COLO668 (cell line): ENCODE results near the gene MMP24.
A peak's percentile ranks its signal among the peaks of the same experiment; 100 is the strongest.

ENCODE experiments used
- DNase-seq: peaks from one replicate; lab custom pipeline; 2025; ENCODE audit not compliant: unreplicated experiment; lab: John Stamatoyannopoulos, UW

The MMP24 gene

GRCh38 chr20:35277127-35277526, 50.6 kb downstream of the MMP24 start:
- no peak for DNase-seq

GRCh38 chr20:35277531-35278395, 51.3 kb downstream of the MMP24 start, which contains the start of gene MMP24OS:
TSS of gene MMP24OS (minus strand) at chr20:35278122. CDS start at chr20:35277929, 193 bp downstream.
- DNase-seq: peak; percentile 97

GRCh38 chr20:35279040-35279439, 52.5 kb downstream of the MMP24 start:
- DNase-seq: no peak

GRCh38 chr20:35279533-35280174, 53.2 kb downstream of the MMP24 start:
- DNase-seq: no peak

- no peak for DNase-seq
Measured at GRCh38 chr20:35280523-35280922, 54.0 kb downstream of the MMP24 start.

GRCh38 chr20:35281506-35282101, 55.1 kb downstream of the MMP24 start:
- no peak for DNase-seq

GRCh38 chr20:35283441-35284266, 57.2 kb downstream of the MMP24 start:
- DNase-seq: no peak

- peak; percentile 94 for DNase-seq
Measured at GRCh38 chr20:35284267-35284991, 57.9 kb downstream of the MMP24 start, which contains the start of gene EIF6. TSS of gene EIF6 (minus strand) at chr20:35284772. CDS start at chr20:35284487, 285 bp downstream.

- peak; percentile 48 for DNase-seq
Measured at GRCh38 chr20:35284992-35285805, 58.7 kb downstream of the MMP24 start.

- DNase-seq: peak; percentile 31
Measured at GRCh38 chr20:35285806-35286076, 59.3 kb downstream of the MMP24 start.

GRCh38 chr20:35286077-35286898, 59.8 kb downstream of the MMP24 start:
- DNase-seq: no peak

GRCh38 chr20:35286899-35287508, 60.5 kb downstream of the MMP24 start:
- DNase-seq: no peak

GRCh38 chr20:35287509-35288324, 61.2 kb downstream of the MMP24 start:
- no peak for DNase-seq

GRCh38 chr20:35288325-35289060, 62.0 kb downstream of the MMP24 start:
- DNase-seq: no peak

GRCh38 chr20:35290186-35290886, 63.8 kb downstream of the MMP24 start:
- no peak for DNase-seq

- DNase-seq: no peak
Measured at GRCh38 chr20:35290887-35291417, 64.5 kb downstream of the MMP24 start.
